SH-SY5Y (cell line): Measurements from ENCODE around the gene EFEMP2.

ENCODE experiments used
- GATA2 ChIP-seq: IDR thresholded peaks from 2 replicates; pipeline ENCODE4 v1.6.1; 2011; ENCODE audit warnings: mild to moderate bottlenecking, low read depth, low read length
- GATA3 ChIP-seq: IDR thresholded peaks from 2 replicates; pipeline ENCODE4 v1.6.1; 2011; ENCODE audit warnings: low read depth, mild to moderate bottlenecking, low read length, moderate library complexity

- TF ChIP-seq GATA2 (no peak), GATA3 (no peak)
Observed at GRCh38 chr11:65868076-65868667, 4.4 kb downstream of the EFEMP2 start.
